ENCODE data around the gene OOSP1. TPM values are rescaled to one million over a fixed set of nuclear protein-coding genes. Genes with fewer than 3 reads are reported as not detected.

Gene OOSP1
- total RNA-seq, 2 donors from 2014 or later: not detected

DNA sequence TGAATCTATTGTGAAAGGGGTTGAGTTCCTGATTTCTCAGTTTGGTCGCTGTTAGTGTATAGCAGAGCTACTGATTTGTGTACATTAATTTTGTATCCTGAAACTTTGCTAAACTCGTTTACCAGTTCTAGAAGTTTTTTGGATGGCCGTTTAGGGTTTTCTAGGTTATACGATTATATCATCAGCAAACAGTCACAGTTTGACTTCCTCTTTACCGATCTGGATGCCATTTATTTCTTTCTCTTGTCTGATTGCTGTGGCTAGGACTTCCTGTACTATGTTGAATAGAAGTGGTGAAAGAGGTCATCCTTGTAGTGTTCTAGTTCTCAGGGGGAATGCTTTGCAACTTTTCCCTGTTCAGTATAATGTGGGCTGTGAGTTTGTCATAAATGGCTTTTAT lies 54.2 kb downstream of the OOSP1 start:
- H3K27ac Mint-ChIP-seq: no peak overlapping the region
- H3K36me3 Mint-ChIP-seq (ENCODE audit: low read depth): no peaks in the 10 kb centered on the region
- WGBS, 2 experiments (ENCODE audit: insufficient coverage in 1 of 2, insufficient read length in 1 of 2): 92 to 97% methylated on average over 5 of the region's 5 CpGs

DNA sequence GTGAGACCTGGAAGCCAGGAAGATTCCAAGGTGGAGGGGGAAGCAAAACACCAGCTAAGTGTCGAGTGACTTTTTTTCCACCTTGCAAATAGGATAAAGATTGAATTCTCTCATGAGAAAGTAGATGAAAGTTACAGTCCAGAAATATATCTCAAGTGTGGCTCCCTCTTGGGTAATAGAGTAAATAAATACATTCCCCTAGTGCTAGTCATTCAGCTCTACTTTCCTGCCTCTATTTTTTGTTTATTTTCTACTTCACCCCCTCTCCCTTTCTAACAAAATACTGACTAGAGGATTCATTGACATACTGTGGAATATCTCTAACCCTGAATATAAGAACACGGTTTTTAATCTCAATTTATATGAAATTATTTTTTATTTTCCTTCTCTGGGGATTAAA lies 59.6 kb downstream of the OOSP1 start:
- H3K4me3 ChIP-seq (ENCODE audit: low read length): no peak overlapping the region
- Mint-ChIP-seq H3K36me3 (ENCODE audit: low read depth) (no peaks in the 10 kb centered on the region), H3K27ac (no peak overlapping the region), H3K4me1 (peaks cover 7% of the 10 kb centered on the region), H3K4me3 (no peak overlapping the region), H3K27me3 (ENCODE audit: insufficient read depth) (peaks cover 5% of the 10 kb centered on the region), H3K9me3 (no peaks in the 10 kb centered on the region)
- no peak overlapping the region for H3K27ac ChIP-seq (ENCODE audit: low read depth, low read length)
- no peak for DNase-seq
- H3K27me3 ChIP-seq (ENCODE audit: control insufficient read depth, insufficient read depth, low read length, poor library complexity, severe bottlenecking): peaks cover 12% of the 10 kb centered on the region
- no peaks in the 10 kb centered on the region for H3K9me3 ChIP-seq (ENCODE audit: control insufficient read depth, low read length)
- H3K9ac ChIP-seq (ENCODE audit: extremely low read depth, low read length, poor library complexity, severe bottlenecking): no peak overlapping the region
- TF ChIP-seq, protein P1, sequence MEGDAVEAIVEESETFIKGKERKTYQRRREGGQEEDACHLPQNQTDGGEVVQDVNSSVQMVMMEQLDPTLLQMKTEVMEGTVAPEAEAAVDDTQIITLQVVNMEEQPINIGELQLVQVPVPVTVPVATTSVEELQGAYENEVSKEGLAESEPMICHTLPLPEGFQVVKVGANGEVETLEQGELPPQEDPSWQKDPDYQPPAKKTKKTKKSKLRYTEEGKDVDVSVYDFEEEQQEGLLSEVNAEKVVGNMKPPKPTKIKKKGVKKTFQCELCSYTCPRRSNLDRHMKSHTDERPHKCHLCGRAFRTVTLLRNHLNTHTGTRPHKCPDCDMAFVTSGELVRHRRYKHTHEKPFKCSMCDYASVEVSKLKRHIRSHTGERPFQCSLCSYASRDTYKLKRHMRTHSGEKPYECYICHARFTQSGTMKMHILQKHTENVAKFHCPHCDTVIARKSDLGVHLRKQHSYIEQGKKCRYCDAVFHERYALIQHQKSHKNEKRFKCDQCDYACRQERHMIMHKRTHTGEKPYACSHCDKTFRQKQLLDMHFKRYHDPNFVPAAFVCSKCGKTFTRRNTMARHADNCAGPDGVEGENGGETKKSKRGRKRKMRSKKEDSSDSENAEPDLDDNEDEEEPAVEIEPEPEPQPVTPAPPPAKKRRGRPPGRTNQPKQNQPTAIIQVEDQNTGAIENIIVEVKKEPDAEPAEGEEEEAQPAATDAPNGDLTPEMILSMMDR (conservative IDR thresholded peaks at IDR 0.05): no peak
- no peaks in the 10 kb centered on the region for H3K4me1 ChIP-seq (ENCODE audit: control insufficient read depth, insufficient read depth, low read length)
- H3K36me3 ChIP-seq (ENCODE audit: control insufficient read depth, insufficient read depth, low read length): no peaks in the 10 kb centered on the region
- WGBS, 2 experiments (ENCODE audit: insufficient coverage in 1 of 2, insufficient read length in 1 of 2): 100% methylated on average over 2 of the region's 2 CpGs; no CpG with 5 or more reads in 1 of the 2 experiments

More for the DNA sequence above, 54.2 kb downstream of the OOSP1 start:
- Histone ChIP-seq H3K27ac (ENCODE audit: low read depth, low read length) (no peak overlapping the region), H3K4me1 (ENCODE audit: control insufficient read depth, insufficient read depth, low read length) (no peaks in the 10 kb centered on the region), H3K9ac (ENCODE audit: extremely low read depth, low read length, poor library complexity, severe bottlenecking) (no peak overlapping the region), H3K4me3 (ENCODE audit: low read length) (no peak overlapping the region), H3K9me3 (ENCODE audit: control insufficient read depth, low read length) (peaks cover 15% of the 10 kb centered on the region), H3K36me3 (ENCODE audit: control insufficient read depth, insufficient read depth, low read length) (no peaks in the 10 kb centered on the region), H3K27me3 (ENCODE audit: control insufficient read depth, insufficient read depth, low read length, poor library complexity, severe bottlenecking) (peaks cover 9% of the 10 kb centered on the region)
- TF ChIP-seq, protein P1 (conservative IDR thresholded peaks at IDR 0.05): no peak
- H3K9me3 Mint-ChIP-seq: peaks cover 16% of the 10 kb centered on the region
- H3K27me3 Mint-ChIP-seq (ENCODE audit: insufficient read depth): peaks cover 3% of the 10 kb centered on the region
- H3K4me3 Mint-ChIP-seq: no peak overlapping the region
- DNase-seq: no peak
- peaks cover 3% of the 10 kb centered on the region for H3K4me1 Mint-ChIP-seq

GRCh38 chr11:59999691-60000090 lies 61.5 kb downstream of the OOSP1 start:
- Histone ChIP-seq H3K36me3 (ENCODE audit: control insufficient read depth, insufficient read depth, low read length) (no peaks in the 10 kb centered on the region), H3K4me1 (ENCODE audit: control insufficient read depth, insufficient read depth, low read length) (no peaks in the 10 kb centered on the region), H3K9me3 (ENCODE audit: control insufficient read depth, low read length) (no peaks in the 10 kb centered on the region), H3K27ac (ENCODE audit: low read depth, low read length) (no peak overlapping the region), H3K9ac (ENCODE audit: extremely low read depth, low read length, poor library complexity, severe bottlenecking) (no peak overlapping the region), H3K27me3 (ENCODE audit: control insufficient read depth, insufficient read depth, low read length, poor library complexity, severe bottlenecking) (peaks cover 12% of the 10 kb centered on the region), H3K4me3 (ENCODE audit: low read length) (no peak overlapping the region)
- TF ChIP-seq, protein P1 (conservative IDR thresholded peaks at IDR 0.05): no peak
- DNase-seq: no peak
- no peak overlapping the region for H3K27ac Mint-ChIP-seq
- no peak overlapping the region for H3K4me3 Mint-ChIP-seq
- H3K4me1 Mint-ChIP-seq: peaks cover 6% of the 10 kb centered on the region
- WGBS, 2 experiments (ENCODE audit: insufficient coverage in 1 of 2, insufficient read length in 1 of 2): 90 to 91% methylated on average over 4 of the region's 4 CpGs
- H3K27me3 Mint-ChIP-seq (ENCODE audit: insufficient read depth): peaks cover 5% of the 10 kb centered on the region
- H3K36me3 Mint-ChIP-seq (ENCODE audit: low read depth): no peaks in the 10 kb centered on the region
- H3K9me3 Mint-ChIP-seq: no peaks in the 10 kb centered on the region
